ENCODE results near the gene LGMN.
A peak's percentile ranks its signal among the peaks of the same experiment; 100 is the strongest.

DNA sequence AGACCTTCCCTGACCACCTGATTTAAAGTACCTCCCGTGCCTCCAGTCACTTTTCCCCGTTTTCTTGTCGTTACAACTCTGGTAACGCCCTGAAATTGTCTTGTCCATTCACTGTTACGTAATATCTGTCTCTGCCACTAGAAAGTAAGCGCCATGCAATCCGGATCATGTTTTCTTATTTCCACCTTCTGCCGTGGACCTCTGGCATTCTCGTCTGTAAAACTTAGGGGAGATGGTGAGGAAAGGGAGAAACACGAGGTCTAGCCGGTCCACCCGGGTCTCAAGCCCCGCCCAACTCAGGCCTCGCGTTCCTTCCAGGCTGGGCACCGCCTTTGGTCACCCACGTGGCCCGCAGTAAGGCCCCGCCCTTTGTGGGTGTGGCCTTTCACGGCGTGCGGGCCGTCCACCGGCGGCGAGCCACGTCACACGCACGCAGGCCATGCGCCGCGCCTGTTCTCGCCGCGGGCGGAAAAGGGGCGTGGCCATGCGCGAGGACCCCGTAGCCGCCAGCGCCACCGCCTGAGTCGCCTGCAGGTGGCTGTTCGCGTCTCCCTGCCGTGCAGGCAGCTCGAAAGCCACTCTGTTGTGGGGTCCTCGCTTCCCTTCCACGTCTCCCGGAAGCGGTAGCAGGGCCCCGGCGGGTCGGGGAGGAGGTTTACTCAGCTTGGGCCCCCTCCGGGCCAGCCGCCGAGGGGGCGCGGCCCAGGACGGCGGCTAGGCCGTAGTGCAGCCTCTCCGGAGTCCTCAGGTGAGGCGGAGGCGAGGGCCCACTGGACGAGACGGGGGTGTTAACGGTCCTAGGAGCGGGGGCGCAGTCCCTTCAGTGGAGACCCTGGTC, 45.5 kb upstream of the LGMN start, which contains the start of gene GOLGA5:
- peak in 1 of 2 donors; percentile 78 for TF ChIP-seq POLR2A (IDR thresholded peaks at IDR 0.05)
- TF ChIP-seq, protein P1, sequence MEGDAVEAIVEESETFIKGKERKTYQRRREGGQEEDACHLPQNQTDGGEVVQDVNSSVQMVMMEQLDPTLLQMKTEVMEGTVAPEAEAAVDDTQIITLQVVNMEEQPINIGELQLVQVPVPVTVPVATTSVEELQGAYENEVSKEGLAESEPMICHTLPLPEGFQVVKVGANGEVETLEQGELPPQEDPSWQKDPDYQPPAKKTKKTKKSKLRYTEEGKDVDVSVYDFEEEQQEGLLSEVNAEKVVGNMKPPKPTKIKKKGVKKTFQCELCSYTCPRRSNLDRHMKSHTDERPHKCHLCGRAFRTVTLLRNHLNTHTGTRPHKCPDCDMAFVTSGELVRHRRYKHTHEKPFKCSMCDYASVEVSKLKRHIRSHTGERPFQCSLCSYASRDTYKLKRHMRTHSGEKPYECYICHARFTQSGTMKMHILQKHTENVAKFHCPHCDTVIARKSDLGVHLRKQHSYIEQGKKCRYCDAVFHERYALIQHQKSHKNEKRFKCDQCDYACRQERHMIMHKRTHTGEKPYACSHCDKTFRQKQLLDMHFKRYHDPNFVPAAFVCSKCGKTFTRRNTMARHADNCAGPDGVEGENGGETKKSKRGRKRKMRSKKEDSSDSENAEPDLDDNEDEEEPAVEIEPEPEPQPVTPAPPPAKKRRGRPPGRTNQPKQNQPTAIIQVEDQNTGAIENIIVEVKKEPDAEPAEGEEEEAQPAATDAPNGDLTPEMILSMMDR (IDR thresholded peaks at IDR 0.05): peak in 3 of 6 experiments; percentile 13 to 47 (median 22)
